ENCODE data around the gene SELPLG.

DNA sequence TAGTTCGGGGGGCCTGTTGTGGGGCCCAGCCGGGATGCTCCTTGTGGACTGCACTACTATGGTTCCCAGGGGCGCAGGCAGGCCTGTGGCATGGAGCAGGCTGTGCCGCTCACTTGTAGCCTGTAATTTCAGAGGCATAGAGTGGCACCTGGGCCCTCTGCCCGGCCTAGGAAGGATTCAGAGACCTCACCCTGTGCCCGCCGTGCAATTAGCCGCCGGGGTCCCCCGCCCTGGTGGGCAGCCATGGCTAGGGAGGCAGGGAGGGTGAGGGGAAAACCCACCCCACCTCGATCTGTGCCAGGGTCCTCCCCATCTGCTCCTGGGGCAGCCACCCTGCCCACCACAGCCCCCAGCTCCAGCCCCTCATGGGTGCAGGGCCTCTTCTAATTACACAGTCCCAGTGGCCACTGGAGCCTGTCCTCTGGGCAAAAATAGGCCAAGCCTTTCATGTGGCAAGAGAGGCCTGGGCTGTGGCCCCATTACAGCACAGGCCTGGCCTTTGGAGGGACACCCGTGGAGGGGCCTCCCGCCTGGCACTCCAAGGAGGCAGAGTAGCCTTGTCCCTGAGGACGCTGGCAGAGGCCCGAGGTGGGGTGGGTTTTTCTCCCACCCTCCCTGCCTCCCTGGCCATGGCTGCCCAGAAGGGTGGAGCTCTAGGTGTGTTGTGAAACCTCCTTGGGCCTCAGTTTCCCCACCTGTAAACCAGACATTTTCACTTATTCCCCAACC is 30.6 kb downstream of the SELPLG start:
- TF ChIP-seq, protein P1, sequence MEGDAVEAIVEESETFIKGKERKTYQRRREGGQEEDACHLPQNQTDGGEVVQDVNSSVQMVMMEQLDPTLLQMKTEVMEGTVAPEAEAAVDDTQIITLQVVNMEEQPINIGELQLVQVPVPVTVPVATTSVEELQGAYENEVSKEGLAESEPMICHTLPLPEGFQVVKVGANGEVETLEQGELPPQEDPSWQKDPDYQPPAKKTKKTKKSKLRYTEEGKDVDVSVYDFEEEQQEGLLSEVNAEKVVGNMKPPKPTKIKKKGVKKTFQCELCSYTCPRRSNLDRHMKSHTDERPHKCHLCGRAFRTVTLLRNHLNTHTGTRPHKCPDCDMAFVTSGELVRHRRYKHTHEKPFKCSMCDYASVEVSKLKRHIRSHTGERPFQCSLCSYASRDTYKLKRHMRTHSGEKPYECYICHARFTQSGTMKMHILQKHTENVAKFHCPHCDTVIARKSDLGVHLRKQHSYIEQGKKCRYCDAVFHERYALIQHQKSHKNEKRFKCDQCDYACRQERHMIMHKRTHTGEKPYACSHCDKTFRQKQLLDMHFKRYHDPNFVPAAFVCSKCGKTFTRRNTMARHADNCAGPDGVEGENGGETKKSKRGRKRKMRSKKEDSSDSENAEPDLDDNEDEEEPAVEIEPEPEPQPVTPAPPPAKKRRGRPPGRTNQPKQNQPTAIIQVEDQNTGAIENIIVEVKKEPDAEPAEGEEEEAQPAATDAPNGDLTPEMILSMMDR (IDR thresholded peaks at IDR 0.05): no peak
- no peak for TF ChIP-seq POLR2A (IDR thresholded peaks at IDR 0.05)
